ENCODE measurements around the gene EFCAB5.
A peak's percentile ranks its signal among the peaks of the same experiment; 100 is the strongest.

The EFCAB5 gene

GRCh38 chr17:30091121-30091670, 149.8 kb downstream of the EFCAB5 start:
- no peak overlapping the region for H3K27ac ChIP-seq
- no peaks in the 10 kb centered on the region for H3K9me3 ChIP-seq (ENCODE audit: severe bottlenecking)
- TF ChIP-seq, protein P1, sequence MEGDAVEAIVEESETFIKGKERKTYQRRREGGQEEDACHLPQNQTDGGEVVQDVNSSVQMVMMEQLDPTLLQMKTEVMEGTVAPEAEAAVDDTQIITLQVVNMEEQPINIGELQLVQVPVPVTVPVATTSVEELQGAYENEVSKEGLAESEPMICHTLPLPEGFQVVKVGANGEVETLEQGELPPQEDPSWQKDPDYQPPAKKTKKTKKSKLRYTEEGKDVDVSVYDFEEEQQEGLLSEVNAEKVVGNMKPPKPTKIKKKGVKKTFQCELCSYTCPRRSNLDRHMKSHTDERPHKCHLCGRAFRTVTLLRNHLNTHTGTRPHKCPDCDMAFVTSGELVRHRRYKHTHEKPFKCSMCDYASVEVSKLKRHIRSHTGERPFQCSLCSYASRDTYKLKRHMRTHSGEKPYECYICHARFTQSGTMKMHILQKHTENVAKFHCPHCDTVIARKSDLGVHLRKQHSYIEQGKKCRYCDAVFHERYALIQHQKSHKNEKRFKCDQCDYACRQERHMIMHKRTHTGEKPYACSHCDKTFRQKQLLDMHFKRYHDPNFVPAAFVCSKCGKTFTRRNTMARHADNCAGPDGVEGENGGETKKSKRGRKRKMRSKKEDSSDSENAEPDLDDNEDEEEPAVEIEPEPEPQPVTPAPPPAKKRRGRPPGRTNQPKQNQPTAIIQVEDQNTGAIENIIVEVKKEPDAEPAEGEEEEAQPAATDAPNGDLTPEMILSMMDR (IDR thresholded peaks at IDR 0.05; ENCODE audit: low read depth, low read length), result no peak
- no peaks in the 10 kb centered on the region for H3K27me3 ChIP-seq (ENCODE audit: insufficient read depth, low read depth, severe bottlenecking)
- peak; percentile 56 for DNase-seq
- H3K4me3 ChIP-seq (ENCODE audit: low read depth, low read length), result no peak overlapping the region
- no peaks in the 10 kb centered on the region for H3K36me3 ChIP-seq

GRCh38 chr17:30091771-30092170, 150.3 kb downstream of the EFCAB5 start:
- Histone ChIP-seq H3K36me3 (no peaks in the 10 kb centered on the region), H3K9me3 (ENCODE audit: severe bottlenecking) (no peaks in the 10 kb centered on the region), H3K4me3 (ENCODE audit: low read depth, low read length) (no peak overlapping the region), H3K27ac (no peak overlapping the region), H3K27me3 (ENCODE audit: insufficient read depth, low read depth, severe bottlenecking) (no peaks in the 10 kb centered on the region)
- TF ChIP-seq, protein P1 (IDR thresholded peaks at IDR 0.05; ENCODE audit: low read depth, low read length), result no peak
- no peak for DNase-seq

DNA sequence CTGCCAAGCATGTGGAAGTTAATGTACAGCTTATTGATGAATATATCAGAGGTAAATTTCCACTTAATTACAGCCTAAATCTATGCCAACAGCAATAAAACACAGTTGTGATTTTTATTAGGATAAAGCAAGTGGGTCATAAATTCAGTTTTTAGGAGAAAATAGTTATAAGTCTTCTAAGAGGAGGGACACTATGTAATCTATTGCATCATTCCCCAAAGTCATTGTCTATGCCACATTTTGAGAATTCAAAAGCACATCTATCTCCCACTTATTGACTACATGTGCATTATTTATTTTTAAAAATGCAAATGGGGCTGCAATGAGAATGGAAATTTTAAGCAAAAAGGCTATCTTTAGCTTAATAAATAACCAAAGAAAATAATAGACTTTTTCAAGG, 151.5 kb downstream of the EFCAB5 start:
- no peaks in the 10 kb centered on the region for H3K27me3 ChIP-seq (ENCODE audit: insufficient read depth, low read depth, severe bottlenecking)
- H3K4me3 ChIP-seq (ENCODE audit: low read depth, low read length), result no peak overlapping the region
- no peaks in the 10 kb centered on the region for H3K9me3 ChIP-seq (ENCODE audit: severe bottlenecking)
- no peaks in the 10 kb centered on the region for H3K36me3 ChIP-seq
- TF ChIP-seq, protein P1 (IDR thresholded peaks at IDR 0.05; ENCODE audit: low read depth, low read length), result no peak
- no peak overlapping the region for H3K27ac ChIP-seq
- DNase-seq, result no peak

DNA sequence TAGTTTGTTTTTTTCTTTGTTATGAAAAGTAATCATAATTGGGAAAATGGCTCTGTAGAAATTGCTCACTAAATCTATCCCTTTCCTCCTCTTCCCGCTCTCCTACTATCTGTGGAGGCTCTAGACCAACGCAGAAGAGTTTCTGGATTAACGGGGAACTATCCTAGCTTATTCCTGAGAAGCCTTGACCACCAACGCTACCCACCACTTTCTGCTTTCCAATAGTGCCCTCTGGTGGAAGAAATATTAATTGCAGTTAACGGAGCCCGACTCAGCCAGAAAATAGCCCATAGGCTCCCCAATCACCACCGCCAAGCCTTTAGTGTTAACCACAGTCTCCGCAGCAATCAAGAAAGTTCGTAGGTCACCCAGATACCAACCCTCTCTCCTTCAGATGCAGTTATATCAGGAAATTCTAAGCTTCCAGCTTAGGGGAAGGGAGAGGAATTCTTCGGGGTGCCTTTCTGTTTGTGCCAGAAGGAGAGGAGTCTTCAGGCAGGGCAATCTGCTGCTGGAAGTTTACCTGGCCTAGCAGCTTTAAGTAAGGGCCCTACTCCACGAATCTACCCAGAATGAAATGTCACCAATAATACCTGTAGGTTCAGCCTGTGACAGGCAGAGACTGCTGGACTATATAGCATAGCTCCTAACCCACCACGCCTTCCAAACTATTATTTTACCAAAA, 152.2 kb downstream of the EFCAB5 start:
- H3K9me3 ChIP-seq (ENCODE audit: severe bottlenecking), result no peaks in the 10 kb centered on the region
- H3K36me3 ChIP-seq, result no peaks in the 10 kb centered on the region
- peak; percentile 59 for DNase-seq
- TF ChIP-seq, protein P1 (IDR thresholded peaks at IDR 0.05; ENCODE audit: low read depth, low read length), result peak; percentile 55
- H3K27me3 ChIP-seq (ENCODE audit: insufficient read depth, low read depth, severe bottlenecking), result no peaks in the 10 kb centered on the region
- H3K27ac ChIP-seq, result no peak overlapping the region
- H3K4me3 ChIP-seq (ENCODE audit: low read depth, low read length), result no peak overlapping the region

GRCh38 chr17:30095507-30096244, 154.2 kb downstream of the EFCAB5 start:
- TF ChIP-seq, protein P1 (IDR thresholded peaks at IDR 0.05; ENCODE audit: low read depth, low read length), result peak; percentile 59

More at GRCh38 chr17:30095507-30096244, 154.2 kb downstream of the EFCAB5 start:
- H3K4me3 ChIP-seq (ENCODE audit: low read depth, low read length), result no peak overlapping the region
- no peaks in the 10 kb centered on the region for H3K36me3 ChIP-seq
- peak; percentile 30 for DNase-seq
- no peak overlapping the region for H3K27ac ChIP-seq
- no peaks in the 10 kb centered on the region for H3K27me3 ChIP-seq (ENCODE audit: insufficient read depth, low read depth, severe bottlenecking)
- H3K9me3 ChIP-seq (ENCODE audit: severe bottlenecking), result no peaks in the 10 kb centered on the region

Measured in WERI-Rb-1 (cell line).